ENCODE results near the gene PCBP3.

The PCBP3 gene

GRCh38 chr21:45989355-45990048 is 346.0 kb downstream of the PCBP3 start:
- H3K9me3 ChIP-seq (ENCODE audit: severe bottlenecking): no peaks in the 10 kb centered on the region
- no peak overlapping the region for H3K27ac ChIP-seq
- no peaks in the 10 kb centered on the region for H3K27me3 ChIP-seq (ENCODE audit: insufficient read depth, low read depth, severe bottlenecking)
- TF ChIP-seq CTCF (IDR thresholded peaks at IDR 0.05; ENCODE audit: low read depth, low read length): no peak
- peaks cover 25% of the 10 kb centered on the region for H3K36me3 ChIP-seq
- H3K4me3 ChIP-seq (ENCODE audit: low read depth, low read length): no peak overlapping the region
- DNase-seq: no peak

DNA sequence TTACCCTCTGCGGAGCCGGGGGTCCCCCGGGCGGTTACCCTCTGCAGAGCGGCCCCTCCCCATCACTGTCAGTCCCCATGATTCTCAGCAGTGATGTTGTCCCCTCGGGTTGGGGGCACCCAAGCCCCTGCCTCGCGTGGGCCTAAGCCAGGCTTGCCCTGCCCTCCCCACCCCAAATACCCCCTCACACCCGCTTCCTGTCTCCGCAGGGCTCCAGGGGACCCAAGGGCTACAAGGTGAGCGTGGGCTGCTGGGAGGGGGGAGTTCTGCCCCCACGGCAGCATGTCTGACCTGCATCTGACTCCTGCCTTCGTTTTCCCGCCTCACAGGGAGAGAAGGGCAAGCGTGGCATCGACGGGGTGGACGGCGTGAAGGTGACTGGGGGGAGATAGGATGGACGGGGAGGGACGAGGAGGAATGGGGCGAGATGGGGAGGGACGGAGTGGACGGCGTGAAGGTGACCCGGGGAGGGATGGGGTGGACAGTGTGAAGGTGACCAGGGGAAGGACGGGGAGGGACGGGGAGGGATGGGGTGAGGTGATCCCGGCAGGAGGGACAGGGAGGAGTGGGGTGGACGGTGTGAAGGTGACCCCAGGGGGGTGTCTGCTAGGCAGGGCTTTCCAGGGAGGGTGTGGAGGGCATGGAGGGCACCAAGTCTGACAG is 346.7 kb downstream of the PCBP3 start:
- no peak overlapping the region for H3K27ac ChIP-seq
- H3K27me3 ChIP-seq (ENCODE audit: insufficient read depth, low read depth, severe bottlenecking): no peaks in the 10 kb centered on the region
- peaks cover 20% of the 10 kb centered on the region for H3K36me3 ChIP-seq
- no peak overlapping the region for H3K4me3 ChIP-seq (ENCODE audit: low read depth, low read length)
- H3K9me3 ChIP-seq (ENCODE audit: severe bottlenecking): no peaks in the 10 kb centered on the region
- peak; percentile 6 for DNase-seq
- TF ChIP-seq CTCF (IDR thresholded peaks at IDR 0.05; ENCODE audit: low read depth, low read length): no peak

DNA sequence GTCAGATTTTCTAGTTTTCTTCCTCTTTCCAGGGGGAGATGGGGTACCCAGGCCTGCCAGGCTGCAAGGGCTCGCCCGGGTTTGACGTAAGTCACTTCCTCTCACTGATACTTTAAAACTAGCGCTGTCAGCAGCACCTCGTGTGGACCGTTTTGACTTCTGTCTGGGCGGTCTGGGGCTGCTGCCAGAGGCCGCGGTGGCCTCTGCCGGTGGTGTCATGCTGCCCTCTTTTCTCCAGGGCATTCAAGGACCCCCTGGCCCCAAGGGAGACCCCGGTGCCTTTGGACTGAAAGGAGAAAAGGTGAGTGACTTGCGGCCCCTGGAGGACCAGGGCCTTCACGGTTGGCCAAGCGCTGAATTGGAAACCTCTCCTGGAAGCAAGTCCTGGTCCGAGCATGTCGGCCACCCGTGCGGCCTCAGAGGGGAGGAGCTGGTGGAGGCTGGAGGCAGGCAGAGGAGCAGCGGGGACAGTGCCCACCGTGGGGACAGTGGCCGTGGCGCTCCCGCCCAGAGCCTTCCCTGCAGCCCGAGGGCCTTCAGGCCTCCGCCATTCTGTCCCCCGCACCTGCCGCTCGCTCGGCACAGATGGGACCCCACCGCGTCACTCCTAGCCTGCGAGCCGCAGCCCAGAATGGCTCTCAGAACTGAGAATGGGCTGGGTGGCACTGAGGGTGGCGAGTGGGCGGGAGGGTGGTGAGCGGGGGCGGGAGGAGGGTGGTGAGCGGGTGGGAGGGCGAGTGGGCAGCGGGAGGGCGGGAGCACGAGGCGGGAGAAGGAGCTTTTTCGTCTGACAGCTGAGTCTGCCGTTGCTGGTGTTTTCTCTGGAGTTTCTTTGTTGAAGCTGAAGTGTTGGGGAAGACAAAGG is 347.4 kb downstream of the PCBP3 start:
- Histone ChIP-seq H3K27ac (no peak overlapping the region), H3K9me3 (ENCODE audit: severe bottlenecking) (no peaks in the 10 kb centered on the region), H3K27me3 (ENCODE audit: insufficient read depth, low read depth, severe bottlenecking) (no peaks in the 10 kb centered on the region), H3K4me3 (ENCODE audit: low read depth, low read length) (no peak overlapping the region), H3K36me3 (peaks cover 12% of the 10 kb centered on the region)
- peak; percentile 7 for DNase-seq
- no peak for TF ChIP-seq CTCF (IDR thresholded peaks at IDR 0.05; ENCODE audit: low read depth, low read length)

- H3K4me3 ChIP-seq (ENCODE audit: low read depth, low read length): no peak overlapping the region
- TF ChIP-seq CTCF (IDR thresholded peaks at IDR 0.05; ENCODE audit: low read depth, low read length): no peak
- H3K9me3 ChIP-seq (ENCODE audit: severe bottlenecking): no peaks in the 10 kb centered on the region
- H3K27ac ChIP-seq: no peak overlapping the region
- no peaks in the 10 kb centered on the region for H3K27me3 ChIP-seq (ENCODE audit: insufficient read depth, low read depth, severe bottlenecking)
- peak; percentile 7 for DNase-seq
- H3K36me3 ChIP-seq: peaks cover 11% of the 10 kb centered on the region; the same call in 1 of the 2 replicates
Observed at GRCh38 chr21:45991606-45992300, 348.2 kb downstream of the PCBP3 start.

Data from WERI-Rb-1 (cell line).